Activated B cell treated with CpG ODN at 0.5 μM for 24 hours (primary cell): ENCODE results near the gene PROC. TPM values are rescaled to one million over a fixed set of nuclear protein-coding genes. Genes with fewer than 3 reads are reported as not detected.

ENCODE experiments used
- ATAC-seq: fragments of 200-7000 bp; cut with Tn5 transposase; one replicate; pipeline ENCODE4 v1.10.0; 2021; ENCODE audit warnings: low read depth, mild to moderate bottlenecking, moderate library complexity
- CTCF ChIA-PET: fragments of 350-600 bp; sonication (Branson Sonifier 250); formaldehyde crosslinking; loops from one replicate; lab custom pipeline; 2021; ENCODE audit warnings: antibody characterized with exemption; lab: Charles Lee
- POLR2A ChIA-PET: fragments of 350-600 bp; sonication (Branson Sonifier 250); formaldehyde crosslinking; loops from one replicate; lab custom pipeline; 2021; ENCODE audit warnings: antibody characterized with exemption; lab: Charles Lee
- DNase-seq: peaks from one replicate; pipeline ENCODE4 v3.0.0; 2022
- H3K27ac Mint-ChIP-seq: one replicate; pipeline ENCODE4 v1.8.0; 2020; ENCODE audit warnings: mixed read lengths
- H3K27me3 Mint-ChIP-seq: one replicate; pipeline ENCODE4 v1.8.0; 2021; ENCODE audit warnings: mixed read lengths
- H3K36me3 Mint-ChIP-seq: one replicate; pipeline ENCODE4 v1.8.0; 2021; ENCODE audit warnings: low read depth, mixed read lengths
- H3K4me1 Mint-ChIP-seq: one replicate; pipeline ENCODE4 v1.8.0; 2021; ENCODE audit warnings: mixed read lengths
- H3K4me3 Mint-ChIP-seq: one replicate; pipeline ENCODE4 v1.8.0; 2020; ENCODE audit warnings: mild to moderate bottlenecking, mixed read lengths
- H3K9me3 Mint-ChIP-seq: one replicate; pipeline ENCODE4 v1.8.0; 2020; ENCODE audit warnings: mixed read lengths
- intact Hi-C: fragments of 100-400 bp; cut with micrococcal nuclease; formaldehyde crosslinking; loops from one replicate; pipeline ENCODE4 v1.15.1; 2024
- total RNA-seq: library from RNA; stranded (reverse); gene quantifications from 2 replicates; pipeline ENCODE4 v1.2.3, GENCODE V29; 2022
- TF ChIP-seq, protein P1 (sequence below): fragments of 200-600 bp; IDR thresholded peaks from one replicate; pipeline ENCODE4 v1.8.0; 2022; ENCODE audit warnings: antibody characterized with exemption, mild to moderate bottlenecking

The PROC gene
- total RNA-seq, 1 donor from 2014 or later = not detected

DNA sequence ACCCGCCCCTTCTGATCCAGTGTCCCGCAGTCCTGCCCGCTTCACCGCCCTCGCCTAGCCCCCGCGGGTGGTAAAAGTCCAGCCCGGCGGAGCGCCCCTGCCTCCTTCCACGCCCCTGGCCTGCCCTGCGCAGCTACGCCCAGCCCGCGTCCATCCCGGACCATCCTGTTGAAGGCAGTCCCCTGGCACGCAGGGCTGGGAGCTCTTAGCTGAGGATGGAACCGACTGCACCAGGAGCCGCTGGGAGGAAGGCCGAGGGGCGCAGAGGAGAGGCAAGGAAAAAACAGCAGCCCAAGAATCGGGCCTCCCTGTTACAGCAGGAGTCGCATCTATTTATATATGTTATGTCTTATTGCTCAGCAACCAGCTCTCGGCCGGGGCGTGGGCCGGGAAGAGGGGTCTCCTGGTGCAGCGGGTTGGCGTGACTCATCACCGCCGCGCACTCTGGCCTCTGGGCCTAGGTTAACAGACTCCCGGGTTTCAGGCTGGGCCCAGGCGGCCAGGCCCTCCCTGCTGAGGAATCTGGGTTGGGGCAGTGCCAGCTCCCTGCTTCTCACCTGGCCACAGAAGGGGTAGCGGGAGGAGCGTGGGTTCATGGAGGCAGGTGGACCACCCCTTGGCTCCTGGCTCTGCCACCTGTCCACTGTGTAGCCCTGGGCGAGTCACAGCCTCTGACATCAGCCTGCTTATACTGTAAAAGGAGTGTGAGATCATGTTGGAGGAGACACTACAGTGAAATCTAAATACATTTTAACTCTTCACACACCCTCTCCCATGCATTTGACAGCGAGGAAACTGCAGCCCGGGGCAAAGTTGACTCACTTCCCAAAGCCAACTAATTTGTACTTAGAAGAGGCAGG lies 17.1 kb upstream of the PROC start:
- TF ChIP-seq, protein P1, sequence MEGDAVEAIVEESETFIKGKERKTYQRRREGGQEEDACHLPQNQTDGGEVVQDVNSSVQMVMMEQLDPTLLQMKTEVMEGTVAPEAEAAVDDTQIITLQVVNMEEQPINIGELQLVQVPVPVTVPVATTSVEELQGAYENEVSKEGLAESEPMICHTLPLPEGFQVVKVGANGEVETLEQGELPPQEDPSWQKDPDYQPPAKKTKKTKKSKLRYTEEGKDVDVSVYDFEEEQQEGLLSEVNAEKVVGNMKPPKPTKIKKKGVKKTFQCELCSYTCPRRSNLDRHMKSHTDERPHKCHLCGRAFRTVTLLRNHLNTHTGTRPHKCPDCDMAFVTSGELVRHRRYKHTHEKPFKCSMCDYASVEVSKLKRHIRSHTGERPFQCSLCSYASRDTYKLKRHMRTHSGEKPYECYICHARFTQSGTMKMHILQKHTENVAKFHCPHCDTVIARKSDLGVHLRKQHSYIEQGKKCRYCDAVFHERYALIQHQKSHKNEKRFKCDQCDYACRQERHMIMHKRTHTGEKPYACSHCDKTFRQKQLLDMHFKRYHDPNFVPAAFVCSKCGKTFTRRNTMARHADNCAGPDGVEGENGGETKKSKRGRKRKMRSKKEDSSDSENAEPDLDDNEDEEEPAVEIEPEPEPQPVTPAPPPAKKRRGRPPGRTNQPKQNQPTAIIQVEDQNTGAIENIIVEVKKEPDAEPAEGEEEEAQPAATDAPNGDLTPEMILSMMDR = no peak
- Mint-ChIP-seq H3K36me3 (no peaks in the 10 kb centered on the region), H3K27ac (no peak overlapping the region), H3K9me3 (no peaks in the 10 kb centered on the region), H3K27me3 (no peaks in the 10 kb centered on the region), H3K4me1 (peaks cover 25% of the 10 kb centered on the region), H3K4me3 (no peak overlapping the region)
- ChIA-PET POLR2A (interaction anchor here (0.9 kb wide), 1 partner anchor 14 kb away, joined by 4 read pairs; no protein-coding TSS in a partner anchor), CTCF (no interaction called here)
- no peak for ATAC-seq
- no peak for DNase-seq
- intact Hi-C loops = no loop called here

DNA sequence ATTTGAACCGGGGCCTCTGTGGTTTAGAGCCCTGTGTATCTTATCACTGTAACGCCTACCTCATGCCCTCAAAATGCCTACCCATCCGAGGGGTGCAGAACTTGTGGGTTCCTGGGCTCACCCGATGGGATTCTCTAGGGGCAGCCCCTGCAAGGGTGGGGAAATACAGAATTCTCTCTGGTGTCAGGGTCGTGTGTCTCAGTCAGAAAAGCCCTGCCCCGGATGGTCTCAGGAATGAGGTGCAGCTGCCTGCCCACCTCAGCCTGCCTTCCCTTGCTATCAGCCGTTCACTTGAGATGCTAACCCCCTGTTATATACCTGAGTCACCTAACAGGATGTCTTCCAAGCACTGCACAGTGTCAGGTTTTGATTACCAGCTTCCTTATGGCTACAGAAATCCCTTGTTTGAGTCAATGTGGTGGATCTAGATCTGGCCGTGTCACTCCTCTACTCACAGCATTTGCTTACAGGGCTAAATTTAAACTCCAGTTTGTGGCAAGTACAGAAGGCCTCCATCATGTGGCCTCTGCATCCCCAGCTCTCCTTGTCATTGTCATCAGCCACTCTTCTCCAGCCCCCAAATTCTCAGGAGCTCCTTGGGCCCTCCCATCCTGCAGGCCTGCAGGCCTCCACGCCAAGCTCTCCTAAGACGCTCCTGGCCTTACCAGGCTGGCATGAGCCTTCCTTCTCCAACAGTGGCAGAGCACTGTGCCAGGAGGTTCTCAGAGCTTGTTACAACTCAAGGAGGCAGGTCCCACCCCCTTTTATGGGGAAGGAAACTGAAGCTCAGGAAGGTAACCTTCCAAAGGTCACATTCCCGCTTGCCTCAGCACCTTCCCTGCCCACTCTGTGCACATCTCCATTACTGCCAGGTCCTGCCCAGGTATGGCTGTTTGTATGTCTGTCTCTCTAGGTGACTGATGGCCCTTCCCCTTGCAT lies 16.2 kb upstream of the PROC start:
- ChIA-PET POLR2A (interaction anchor here (0.9 kb wide), 1 partner anchor 15 kb away, joined by 4 read pairs; no protein-coding TSS in a partner anchor), CTCF (no interaction called here)
- no peak for ATAC-seq
- Mint-ChIP-seq H3K4me1 (peaks cover 25% of the 10 kb centered on the region), H3K4me3 (no peak overlapping the region), H3K36me3 (no peaks in the 10 kb centered on the region), H3K9me3 (no peaks in the 10 kb centered on the region), H3K27ac (no peak overlapping the region), H3K27me3 (no peaks in the 10 kb centered on the region)
- TF ChIP-seq, protein P1 = no peak
- intact Hi-C loops = no loop called here
- DNase-seq = no peak

- intact Hi-C loops = no loop called here
- H3K27me3 Mint-ChIP-seq = no peaks in the 10 kb centered on the region
- peaks cover 30% of the 10 kb centered on the region for H3K4me1 Mint-ChIP-seq
- H3K4me3 Mint-ChIP-seq = no peak overlapping the region
- no peaks in the 10 kb centered on the region for H3K36me3 Mint-ChIP-seq
- no peak overlapping the region for H3K27ac Mint-ChIP-seq
- ChIA-PET POLR2A (no interaction called here), CTCF (no interaction called here)
- H3K9me3 Mint-ChIP-seq = no peaks in the 10 kb centered on the region
- no peak for DNase-seq
- TF ChIP-seq, protein P1 = no peak
- ATAC-seq = no peak
These were observed 14.8 kb upstream of the PROC start for GRCh38 chr2:127403460-127403859.

DNA sequence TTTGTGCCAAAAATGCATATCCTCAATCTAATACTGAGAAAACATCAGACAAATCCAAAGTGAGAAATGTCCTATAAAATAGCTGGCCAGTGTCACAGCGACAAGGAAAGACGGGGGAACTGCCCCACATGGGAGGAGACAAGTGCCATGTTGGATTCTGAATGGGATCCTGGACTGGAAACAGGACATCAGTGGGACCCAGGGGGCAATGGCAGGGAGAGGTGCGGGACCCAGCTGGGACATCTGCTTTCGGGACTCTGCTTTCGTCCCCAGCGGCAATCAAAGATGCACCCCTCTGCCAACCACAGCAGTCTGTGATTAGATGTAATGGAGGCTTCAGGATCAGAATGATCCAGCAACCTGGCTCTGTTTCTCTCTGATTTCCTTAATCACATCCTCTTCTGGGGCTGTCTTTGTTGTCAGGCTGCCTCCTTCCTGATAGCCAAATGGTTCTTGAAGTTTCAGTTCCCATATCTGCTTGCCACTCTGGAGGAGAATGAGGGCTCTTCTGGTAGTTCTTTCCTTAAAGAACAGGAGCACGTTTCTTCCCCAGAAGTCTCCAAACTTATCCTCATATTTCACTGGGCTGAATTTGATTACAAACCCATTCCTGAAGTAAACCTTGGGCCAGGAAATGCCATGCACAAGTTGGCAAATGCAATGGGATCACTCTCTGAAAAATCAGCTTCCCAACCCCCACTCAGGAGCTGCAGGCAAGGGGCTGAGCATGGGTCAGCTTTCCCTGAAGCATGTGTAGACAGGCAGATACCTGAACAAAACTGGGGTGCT lies 13.6 kb upstream of the PROC start:
- ChIA-PET CTCF (no interaction called here), POLR2A (interaction anchor here (0.8 kb wide), 1 partner anchor 16 kb away, joined by 3 read pairs; no protein-coding TSS in a partner anchor)
- Mint-ChIP-seq H3K4me1 (peaks cover 33% of the 10 kb centered on the region), H3K27me3 (no peaks in the 10 kb centered on the region), H3K4me3 (no peak overlapping the region), H3K9me3 (no peaks in the 10 kb centered on the region), H3K27ac (no peak overlapping the region), H3K36me3 (no peaks in the 10 kb centered on the region)
- DNase-seq (no peak), ATAC-seq (no peak)
- TF ChIP-seq, protein P1 = no peak
- intact Hi-C loops = no loop called here
